Superior temporal gyrus (tissue), 1 donor: ENCODE data around the gene DBNL.
"Not testable (repeated sequence)": the region's sequence is repeated elsewhere in the genome, so short reads cannot be mapped to it uniquely, and the experiment has no call there.

ENCODE experiments used
- DNase-seq: peaks from one replicate; pipeline ENCODE4 v3.0.0-alpha.2; 2016; ENCODE audit errors: extremely low spot score

DBNL gene

DNA sequence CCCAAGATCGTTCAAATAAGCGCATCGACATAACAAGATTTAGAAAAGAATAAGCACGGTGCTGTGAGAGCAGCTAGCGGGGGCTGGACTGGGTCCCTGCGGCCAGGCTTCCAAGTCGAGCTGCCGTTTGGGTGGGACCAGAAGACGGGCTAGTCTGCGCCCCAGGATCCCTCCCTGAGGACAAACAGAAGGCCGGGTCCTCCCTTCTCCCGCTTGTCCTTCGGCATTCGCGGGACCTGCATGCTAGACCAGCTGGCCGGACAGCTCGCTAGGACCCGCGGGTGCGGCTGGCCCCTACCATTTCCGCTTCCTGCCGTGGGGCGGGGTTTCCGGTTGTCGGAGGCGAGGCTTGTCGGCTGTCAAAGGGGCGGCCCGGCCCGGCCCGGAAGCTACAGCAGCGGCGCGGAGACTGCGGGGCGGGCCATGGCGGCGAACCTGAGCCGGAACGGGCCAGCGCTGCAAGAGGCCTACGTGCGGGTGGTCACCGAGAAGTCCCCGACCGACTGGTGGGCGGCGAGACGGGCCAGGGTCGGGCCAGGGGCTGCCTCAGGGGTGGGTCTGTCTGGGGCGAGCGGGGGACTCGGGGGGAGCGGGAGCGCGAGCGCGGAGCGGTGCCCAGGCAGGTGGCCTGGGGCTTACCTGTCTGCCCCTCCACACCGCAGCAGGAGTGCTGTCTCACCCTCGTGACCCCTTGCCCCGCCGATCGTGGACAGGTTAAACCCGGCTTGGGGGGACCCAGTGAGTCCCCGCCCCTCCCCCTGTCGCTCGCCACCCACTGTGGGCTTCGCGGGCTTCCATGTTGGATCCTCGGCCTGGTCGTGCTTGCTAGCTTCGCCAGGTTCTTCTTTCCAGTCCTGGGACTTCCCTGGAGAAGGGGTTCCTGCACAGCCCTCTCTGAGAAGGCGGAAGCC is at the start of gene DBNL:
Gene DBNL (plus strand): TSS at position 388 of the 911 bp plus-strand sequence. CDS start 36 bp downstream, at position 424.
- DNase-seq, result peak; percentile 95

DNA sequence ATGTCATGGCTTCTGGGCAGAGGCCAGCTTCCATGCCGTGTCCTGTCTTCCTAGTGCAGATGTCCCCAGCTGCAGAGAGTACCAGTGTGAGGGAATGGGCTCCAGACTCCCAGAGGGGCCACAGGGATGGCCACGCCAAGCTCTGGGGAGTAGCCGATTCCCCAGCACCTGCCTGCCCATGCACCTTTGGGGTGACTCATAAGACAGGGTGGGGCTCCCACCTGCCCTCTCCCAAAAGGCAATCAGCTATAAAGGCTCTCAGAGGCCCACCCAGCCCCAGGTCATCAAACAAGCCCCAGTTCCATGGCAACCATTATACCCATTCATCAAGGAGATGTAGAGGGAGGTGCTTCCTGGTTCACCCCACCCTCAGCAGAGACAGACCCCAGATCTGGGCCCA is 47.0 kb upstream of the DBNL start, which contains the start of gene SPDYE1:
Gene SPDYE1 (plus strand): TSS at position 366 of the 400 bp plus-strand sequence. CDS start 2,053 bp downstream, outside the sequence.
- DNase-seq, result not testable (repeated sequence)

DNA sequence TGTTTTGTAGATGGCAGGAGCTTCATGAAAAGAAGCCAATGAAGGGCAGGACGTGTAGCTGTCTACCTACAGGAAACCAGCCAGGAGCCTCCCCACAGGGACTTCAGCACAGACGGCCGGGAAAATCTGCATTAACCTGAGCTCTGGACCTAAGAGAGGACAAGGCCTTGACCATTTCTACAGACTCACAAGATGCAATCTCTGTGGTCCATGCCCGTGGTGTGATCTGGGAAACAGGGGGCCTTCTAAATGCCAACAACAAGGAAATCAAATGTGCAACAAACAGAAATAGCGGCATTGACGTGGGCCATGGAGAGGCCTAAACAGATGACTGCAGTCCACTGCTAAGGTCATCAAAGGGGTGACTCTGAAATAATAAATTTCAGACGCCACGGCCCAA is 32.4 kb upstream of the DBNL start:
- DNase-seq, result not testable (repeated sequence)

GRCh38 chr7:44015090-44015489 is 29.4 kb upstream of the DBNL start:
- not testable (repeated sequence) for DNase-seq

- peak; percentile 98 for DNase-seq
Measured at GRCh38 chr7:44018857-44019807, 25.4 kb upstream of the DBNL start.

- DNase-seq, result not testable (repeated sequence)
Measured at GRCh38 chr7:44019825-44020224, 24.7 kb upstream of the DBNL start.

DNA sequence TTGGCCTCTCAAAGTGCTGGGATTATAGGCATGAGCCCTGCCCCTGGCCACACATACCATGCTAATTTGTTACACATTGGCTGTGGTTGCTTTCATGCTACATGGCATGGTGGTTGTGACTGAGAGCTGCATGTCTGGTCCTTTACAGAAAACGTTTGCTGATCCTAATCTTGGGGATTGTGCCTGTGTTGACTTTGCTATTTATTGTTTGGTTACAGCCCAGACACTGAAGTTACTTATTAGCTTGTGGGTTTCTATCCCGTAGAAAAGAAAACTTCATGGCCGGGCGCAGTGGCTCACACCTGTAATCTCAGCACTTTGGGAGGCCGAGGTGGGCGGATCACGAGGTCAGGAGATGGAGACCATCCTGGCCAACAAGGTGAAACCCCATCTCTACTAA is 22.4 kb upstream of the DBNL start:
- not testable (repeated sequence) for DNase-seq

DNA sequence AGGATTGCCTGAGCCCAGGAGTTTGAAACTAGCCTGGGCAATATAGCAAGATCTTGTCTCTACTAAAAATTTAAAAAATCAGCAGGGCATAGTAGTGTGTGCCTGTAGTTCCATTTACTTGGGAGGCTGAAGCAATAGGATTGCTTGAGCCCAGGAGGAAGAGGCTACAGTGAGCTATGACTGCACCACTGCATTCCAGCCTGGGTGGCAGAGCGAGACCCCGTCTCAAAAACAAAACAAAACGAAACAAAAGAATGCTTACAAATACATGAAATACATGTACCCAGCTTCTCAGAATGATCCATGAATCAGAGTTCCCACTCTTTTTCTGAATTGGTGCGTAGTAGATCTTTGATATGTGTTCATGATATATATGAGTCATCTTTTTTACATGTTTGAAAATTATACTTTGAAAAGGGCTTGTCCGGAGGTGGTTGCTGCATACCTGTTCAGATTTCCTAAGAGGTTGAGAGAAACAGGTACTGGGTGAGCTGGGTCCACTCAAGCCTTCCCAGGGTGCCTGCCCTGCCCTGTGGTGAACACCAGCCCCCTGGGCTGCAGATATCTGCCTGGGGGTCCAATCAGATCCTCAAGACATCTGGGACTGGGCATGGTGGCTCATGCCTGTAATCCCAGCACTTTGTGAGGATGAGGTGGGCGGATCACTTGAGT is 21.6 kb upstream of the DBNL start:
- not testable (repeated sequence) for DNase-seq

DNA sequence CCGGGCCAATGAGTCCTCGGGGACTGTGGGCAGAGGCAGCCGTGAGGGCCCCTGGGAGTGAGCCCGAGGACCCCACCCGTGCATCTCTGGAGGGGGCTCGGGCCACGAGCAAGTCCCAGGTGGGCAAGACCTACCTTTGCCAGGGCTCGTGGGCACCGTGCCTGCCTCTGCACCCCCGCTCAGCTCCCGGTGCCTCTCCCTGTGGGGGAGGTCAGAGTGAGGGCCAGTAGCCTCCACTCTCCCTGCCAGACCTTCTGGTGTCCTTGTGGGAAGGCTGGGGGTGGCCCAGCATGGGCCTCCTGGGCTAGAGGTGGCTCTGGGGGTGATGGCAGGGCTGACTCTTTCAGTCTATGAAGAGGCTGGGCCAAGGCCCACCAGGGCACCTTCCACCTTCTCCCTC is 15.1 kb upstream of the DBNL start:
- DNase-seq, result not testable (repeated sequence)

DNA sequence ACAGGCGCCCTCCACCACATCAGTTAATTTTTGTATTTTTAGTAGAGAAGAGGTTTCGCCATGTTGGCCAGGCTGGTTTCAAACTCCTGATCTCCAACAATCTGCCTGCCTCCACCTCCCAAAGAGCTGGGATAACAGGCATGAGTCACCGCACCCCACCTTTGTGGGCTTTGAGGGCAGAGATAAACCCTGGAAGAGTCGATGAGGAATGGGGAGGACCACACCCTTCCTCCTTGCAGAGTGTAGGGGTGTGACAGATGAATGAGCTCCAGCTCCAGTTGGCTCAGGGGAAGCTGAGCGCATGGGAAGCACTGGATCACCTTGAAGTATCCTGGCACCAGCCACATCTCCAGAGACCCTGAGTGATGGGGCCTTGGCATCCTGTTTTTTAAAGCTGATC is 14.5 kb upstream of the DBNL start:
- DNase-seq, result not testable (repeated sequence)

- DNase-seq, result not testable (repeated sequence)
Measured at GRCh38 chr7:44031319-44031718, 13.2 kb upstream of the DBNL start.

GRCh38 chr7:44032031-44032430 is 12.5 kb upstream of the DBNL start:
- not testable (repeated sequence) for DNase-seq

DNA sequence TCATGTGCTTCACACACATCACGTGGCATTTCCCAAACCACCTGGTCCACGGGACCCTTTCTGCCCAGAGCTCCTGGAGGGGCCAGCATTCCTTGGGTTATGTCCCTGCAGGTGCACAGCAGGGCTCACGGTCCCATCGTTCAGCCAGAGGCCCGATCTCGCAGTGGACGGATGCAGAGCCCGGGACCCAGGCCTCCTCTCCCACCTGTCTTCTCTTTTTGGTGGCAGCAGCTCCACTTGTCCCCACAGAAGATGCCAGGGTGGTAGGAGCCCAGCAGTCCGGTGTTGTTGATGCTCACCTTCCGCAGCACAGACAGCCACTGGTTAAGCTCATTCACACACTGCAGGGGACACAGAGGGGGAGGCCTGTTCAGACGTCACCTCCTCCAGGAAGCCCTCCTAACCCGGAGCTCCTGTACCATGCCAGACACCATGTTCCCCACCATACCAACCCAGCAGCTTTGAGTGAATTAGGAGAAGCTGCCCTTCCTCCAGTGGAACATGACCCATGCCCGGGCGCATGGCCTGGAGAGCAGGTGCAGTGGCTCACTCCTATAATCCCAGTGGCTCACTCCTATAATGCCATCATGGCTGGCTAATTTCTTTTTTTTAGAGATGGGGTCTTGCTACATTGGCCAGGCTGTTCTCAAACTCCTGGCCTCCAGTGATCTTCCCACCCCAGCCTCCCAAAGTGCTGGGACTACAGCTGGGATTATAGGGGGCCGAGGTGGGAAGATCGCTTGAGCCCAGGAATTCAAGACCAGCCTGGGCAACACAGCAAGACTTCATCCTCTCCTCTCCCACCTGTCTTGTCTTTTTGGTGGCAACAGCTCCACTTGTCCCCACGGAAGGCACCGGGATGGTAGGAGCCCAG is 10.3 kb upstream of the DBNL start:
- DNase-seq, result not testable (repeated sequence)

DNA sequence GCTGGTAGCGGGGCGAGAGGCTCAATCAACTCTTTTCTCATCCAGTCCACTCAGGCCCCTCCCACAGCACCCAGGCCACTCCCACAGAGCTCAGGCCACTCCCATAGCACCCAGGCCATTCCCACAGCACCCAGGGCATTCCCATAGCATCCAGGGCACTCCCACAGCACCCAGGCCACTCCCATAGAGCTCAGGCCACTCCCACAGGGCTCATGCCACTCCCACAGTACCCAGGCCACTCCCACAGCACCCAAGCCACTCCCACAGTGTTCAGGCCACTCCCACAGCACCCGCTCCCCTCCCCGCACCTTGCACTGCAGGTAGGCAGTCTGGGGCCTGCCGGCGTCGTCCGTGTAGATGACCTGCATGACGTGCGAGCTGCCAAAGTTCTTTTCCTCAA is 8.1 kb upstream of the DBNL start:
- DNase-seq, result not testable (repeated sequence)

DNA sequence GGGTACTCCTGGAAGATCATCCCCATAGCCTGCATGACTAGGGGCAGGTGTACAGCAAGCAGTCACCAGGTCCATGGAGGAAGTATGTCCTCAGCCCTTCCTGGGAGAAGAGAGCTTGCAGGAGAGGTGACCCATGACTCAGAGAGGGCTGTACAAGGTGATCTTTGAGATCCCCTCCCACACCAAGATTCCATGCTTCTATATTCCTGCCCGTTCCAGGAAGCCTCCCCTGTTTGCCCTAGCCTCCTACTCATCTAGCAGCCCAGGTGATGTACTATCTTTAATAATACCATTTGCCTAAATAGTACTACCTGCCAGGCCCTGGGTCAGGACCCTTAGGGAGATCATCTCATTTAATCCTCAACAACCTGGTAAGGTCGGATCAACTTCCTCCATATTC is 6.6 kb upstream of the DBNL start:
- not testable (repeated sequence) for DNase-seq

DNA sequence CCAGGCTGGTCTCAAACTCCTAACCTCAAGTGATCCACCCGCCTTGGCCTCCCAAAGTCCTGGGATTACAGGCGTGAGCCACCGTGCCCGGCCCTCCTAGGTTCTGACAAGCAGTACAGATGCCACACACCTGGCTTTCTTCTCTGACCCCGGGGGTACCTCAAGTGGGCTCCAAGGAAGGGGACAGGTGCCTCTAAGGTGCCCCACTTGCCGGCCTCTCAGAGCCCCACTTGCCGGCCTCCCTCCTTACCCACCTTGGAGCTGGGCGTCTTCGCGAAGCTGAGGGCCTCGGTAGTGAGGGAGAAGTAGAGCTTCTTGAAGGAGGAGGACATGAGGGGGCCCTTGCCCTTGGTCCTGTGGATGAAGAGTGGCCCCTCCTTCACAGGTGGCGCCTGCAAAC is 5.9 kb upstream of the DBNL start:
- not testable (repeated sequence) for DNase-seq

- peak; percentile 84 for DNase-seq
Measured at GRCh38 chr7:44038961-44039558, 5.4 kb upstream of the DBNL start.

GRCh38 chr7:44039800-44040492 is 4.6 kb upstream of the DBNL start:
- not testable (repeated sequence) for DNase-seq

GRCh38 chr7:44040493-44040891 is 4.0 kb upstream of the DBNL start:
- peak; percentile 3 for DNase-seq
